K562 (cell line): ENCODE results near the gene CLASP1. TPM values are rescaled to one million over a fixed set of nuclear protein-coding genes. Genes with fewer than 3 reads are reported as not detected.

Experiments
- ATAC-seq: fragments of 200-7000 bp; cut with Tn5 transposase; 3 replicates; pipeline ENCODE4 v1.9.1; 2020; ENCODE audit warnings: moderate library complexity
- BruUV-seq: library from RNA; stranded (reverse); fragments of 400-500 nt; replicated peaks from 2 replicates; lab custom pipeline; 2021; lab: Mats Ljungman, UMichigan
- CTCF ChIA-PET: fragments of 300-600 bp; formaldehyde crosslinking; extraction: SDS; loops from one replicate; lab custom pipeline; 2021; ENCODE audit warnings: low intra/inter-chr PET ratio; lab: Yijun Ruan, JAX
- POLR2A ChIA-PET: fragments of 300-600, 350-650 bp; sonication (Branson Sonifier 250); formaldehyde crosslinking; extraction: SDS; loops from one replicate; lab custom pipeline; 2021; ENCODE audit warnings: antibody characterized with exemption, inconsistent platforms; lab: Yijun Ruan, JAX
- DNase-seq, 4 experiments: peaks; one replicate each; pipeline versions ENCODE4 v3.0.0 to v3.0.0-alpha.2; 2011 to 2018; ENCODE audit warnings: low spot score in 3 of 4, mixed read lengths in 3 of 4; ENCODE audit errors: extremely low read depth in 1 of 4
- FAIRE-seq: peaks from 2 replicates; lab custom pipeline; 2011; peaks lifted over from hg19 to GRCh38; lab: Jason Lieb, UNC
- H2AFZ ChIP-seq: 2 replicates; pipeline ENCODE4 v1.6.0; 2011; ENCODE audit warnings: low read depth, low read length, control low read depth, inconsistent platforms
- H3K27ac ChIP-seq: fragments of 200-600 bp; 3 replicates; pipeline ENCODE4 v1.8.0; 2011; ENCODE audit warnings: low read depth, mild to moderate bottlenecking, control low read depth, inconsistent platforms, low read length, moderate library complexity, mixed read lengths; ENCODE audit errors: extremely low read depth
- H3K27me3 ChIP-seq, 2 experiments: fragments of 300-600 bp in 1 of 2; 2 replicates in 1 of 2; 3 replicates in 1 of 2; pipeline versions ENCODE4 v1.6.0 to v1.8.0; 2011; ENCODE audit warnings: inconsistent platforms in 2 of 2, low read length in 2 of 2, mild to moderate bottlenecking in 1 of 2, mixed read lengths in 1 of 2, moderate library complexity in 1 of 2; ENCODE audit not compliant: control insufficient read depth in 2 of 2, insufficient read depth in 2 of 2
- H3K36me3 ChIP-seq: fragments of 300-600 bp; 3 replicates; pipeline ENCODE4 v1.8.0; 2011; ENCODE audit warnings: mild to moderate bottlenecking, low read length, inconsistent platforms; ENCODE audit not compliant: control insufficient read depth, insufficient read depth
- H3K4me1 ChIP-seq, 2 experiments: fragments of 200-600 bp in 1 of 2; replicated peaks in 1 of 2; 2 replicates in 1 of 2; 3 replicates in 1 of 2; pipeline versions ENCODE4 v1.5.1 to v1.8.0; 2011; ENCODE audit warnings: inconsistent platforms in 2 of 2, low read length in 2 of 2, mild to moderate bottlenecking in 1 of 2, mixed read lengths in 1 of 2, moderate library complexity in 1 of 2; ENCODE audit not compliant: control insufficient read depth in 2 of 2, insufficient read depth in 2 of 2
- H3K4me2 ChIP-seq: 2 replicates; pipeline ENCODE4 v1.6.1; 2011; ENCODE audit warnings: low read length, control low read depth, inconsistent platforms, mixed read lengths; ENCODE audit not compliant: insufficient read depth
- H3K4me3 ChIP-seq: fragments of 200-600 bp; sonication (generic), shearing (Covaris generic); 2 replicates; pipeline ENCODE4 v1.5.1; 2016; ENCODE audit warnings: control low read depth, inconsistent platforms
- H3K79me2 ChIP-seq: fragments of 200-600 bp; 3 replicates; pipeline ENCODE4 v1.8.0; 2011; ENCODE audit warnings: low read length, inconsistent platforms; ENCODE audit not compliant: control insufficient read depth, insufficient read depth
- H3K9ac ChIP-seq, 2 experiments: 2 replicates each; pipeline versions ENCODE4 v1.6.0 to v1.6.1; 2011; ENCODE audit warnings: low read depth in 2 of 2, low read length in 2 of 2, control low read depth in 1 of 2, inconsistent platforms in 1 of 2, mild to moderate bottlenecking in 1 of 2, mixed read lengths in 1 of 2; ENCODE audit not compliant: insufficient read depth in 1 of 2
- H3K9me1 ChIP-seq: one replicate; pipeline ENCODE4 v1.6.0; 2011; ENCODE audit warnings: inconsistent platforms, mild to moderate bottlenecking, low read length, moderate library complexity; ENCODE audit not compliant: control insufficient read depth, insufficient read depth
- H3K9me3 ChIP-seq: replicated peaks from 2 replicates; pipeline ENCODE4 v1.5.1; 2011; ENCODE audit warnings: low read depth, low read length, inconsistent platforms; ENCODE audit not compliant: control insufficient read depth, insufficient read depth
- H4K20me1 ChIP-seq: replicated peaks from 2 replicates; pipeline ENCODE4 v1.6.1; 2011; ENCODE audit warnings: low read length, inconsistent platforms, mixed read lengths; ENCODE audit not compliant: control insufficient read depth, insufficient read depth
- BACH1 ChIP-seq: fragments of 200-800 bp; sonication (Bioruptor generic); IDR thresholded peaks from 2 replicates; pipeline ENCODE4 v1.6.1; 2016; ENCODE audit warnings: missing genetic modification characterization, missing compliant biosample characterization
- FOXK1 ChIP-seq: sonication (generic); formaldehyde crosslinking; IDR thresholded peaks from 2 replicates; pipeline ENCODE4 v1.8.0; 2022; ENCODE audit warnings: missing genetic modification reagents, mild to moderate bottlenecking, borderline replicate concordance
- TAL1 ChIP-seq: fragments of 450-650 bp; IDR thresholded peaks from 2 replicates; pipeline ENCODE4 v1.6.1; 2016; ENCODE audit warnings: mild to moderate bottlenecking
- ZNF79 ChIP-seq: fragments of 250-450 bp; sonication (Bioruptor Pico); IDR thresholded peaks from 2 replicates; pipeline ENCODE4 v1.4.0; 2020; ENCODE audit warnings: low read depth, mild to moderate bottlenecking, moderate library complexity
- WGBS: fragments of 100-300 bp; shearing (Covaris generic); methylation state at CpG from one replicate; pipeline ENCODE4 v1.1.6; 2016; ENCODE audit warnings: low coverage, mixed read lengths; ENCODE audit not compliant: insufficient coverage; ENCODE audit errors: missing lambda C conversion rate; 5-methylcytosine and 5-hydroxymethylcytosine counted together
- in situ Hi-C: fragments of 300-500 bp; cut with MboI; formaldehyde crosslinking; loops from 4 replicates; pipeline ENCODE4 v1.15.0; 2018; ENCODE audit warnings: inconsistent platforms, mixed read lengths
- intact Hi-C: fragments of 100-400 bp; cut with micrococcal nuclease; formaldehyde crosslinking; loops from 2 replicates; pipeline ENCODE4 v1.14.2; 2022
- polyA plus RNA-seq, 8 experiments: library from polyadenylated mRNA; depleted of rRNA in 4 of 8; stranded (reverse) in 5 of 8; unstranded in 3 of 8; fragments of >200 nt; fragmentation: Nextera tagmentation in 2 of 8; fragmentation: Illumina TruSeq in 1 of 8; extraction: Ambion mirVana in 2 of 8; extraction: Trizol in 1 of 8; gene quantifications; 2 replicates each; pipeline versions ENCODE4 v1.2.1 to v1.2.3, GENCODE V29; 2011 to 2014; ENCODE audit warnings: inconsistent platforms in 1 of 8, missing spikeins in 1 of 8
- total RNA-seq, 7 experiments: library from RNA; depleted of rRNA in 6 of 7; stranded (reverse); fragments of >200 nt in 6 of 7; fragmentation: Illumina TruSeq in 2 of 7; extraction: Trizol in 2 of 7; gene quantifications; 2 replicates each; pipeline versions ENCODE4 v1.2.1 to v1.2.3, GENCODE V29; 2011 to 2021; ENCODE audit warnings: low replicate concordance in 1 of 7
- TF ChIP-seq, protein P1 (sequence below): fragments of 250-450 bp; sonication (Bioruptor Pico); IDR thresholded peaks from 2 replicates; pipeline ENCODE4 v1.4.0; 2020; ENCODE audit warnings: mild to moderate bottlenecking, moderate library complexity
- TF ChIP-seq, protein P2 (sequence below): fragments of 250-450 bp; sonication (Bioruptor Pico); IDR thresholded peaks from 2 replicates; pipeline ENCODE4 v1.8.0; 2022; ENCODE audit warnings: inconsistent platforms, mild to moderate bottlenecking, moderate library complexity, borderline replicate concordance
- TF ChIP-seq, protein P3 (sequence below): fragments of 450-650 bp; IDR thresholded peaks from 2 replicates; pipeline ENCODE4 v1.6.1; 2018; ENCODE audit warnings: mild to moderate bottlenecking, low read depth; ENCODE audit not compliant: partially characterized antibody

CLASP1 gene
- total and polyA plus RNA-seq, 9 of the 15 experiments (the other 6 are each of a cell fraction or from before 2014, with no cell fraction given) = 1.7 to 40.3 (median 20.7) TPM

DNA sequence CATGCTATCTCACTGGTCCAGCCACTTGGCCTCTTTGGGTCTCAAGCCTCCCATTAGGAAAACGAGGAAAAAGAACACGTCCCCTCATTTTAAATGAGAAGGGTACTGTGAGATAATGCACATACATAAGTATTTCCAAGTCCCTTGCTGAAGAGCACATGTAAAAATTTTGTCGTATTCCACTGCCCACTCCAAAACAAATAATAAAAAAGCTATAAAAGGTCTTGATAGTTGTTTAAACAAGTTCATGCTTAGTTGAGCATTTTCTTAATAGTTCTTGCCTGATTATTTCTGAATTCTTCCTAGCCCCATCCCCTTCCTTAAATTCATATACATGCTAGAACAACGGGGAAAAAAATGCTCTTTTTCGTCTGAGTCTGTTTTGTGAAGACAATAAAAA is 228.8 kb downstream of the CLASP1 start (continued):
- TF ChIP-seq, protein P1, sequence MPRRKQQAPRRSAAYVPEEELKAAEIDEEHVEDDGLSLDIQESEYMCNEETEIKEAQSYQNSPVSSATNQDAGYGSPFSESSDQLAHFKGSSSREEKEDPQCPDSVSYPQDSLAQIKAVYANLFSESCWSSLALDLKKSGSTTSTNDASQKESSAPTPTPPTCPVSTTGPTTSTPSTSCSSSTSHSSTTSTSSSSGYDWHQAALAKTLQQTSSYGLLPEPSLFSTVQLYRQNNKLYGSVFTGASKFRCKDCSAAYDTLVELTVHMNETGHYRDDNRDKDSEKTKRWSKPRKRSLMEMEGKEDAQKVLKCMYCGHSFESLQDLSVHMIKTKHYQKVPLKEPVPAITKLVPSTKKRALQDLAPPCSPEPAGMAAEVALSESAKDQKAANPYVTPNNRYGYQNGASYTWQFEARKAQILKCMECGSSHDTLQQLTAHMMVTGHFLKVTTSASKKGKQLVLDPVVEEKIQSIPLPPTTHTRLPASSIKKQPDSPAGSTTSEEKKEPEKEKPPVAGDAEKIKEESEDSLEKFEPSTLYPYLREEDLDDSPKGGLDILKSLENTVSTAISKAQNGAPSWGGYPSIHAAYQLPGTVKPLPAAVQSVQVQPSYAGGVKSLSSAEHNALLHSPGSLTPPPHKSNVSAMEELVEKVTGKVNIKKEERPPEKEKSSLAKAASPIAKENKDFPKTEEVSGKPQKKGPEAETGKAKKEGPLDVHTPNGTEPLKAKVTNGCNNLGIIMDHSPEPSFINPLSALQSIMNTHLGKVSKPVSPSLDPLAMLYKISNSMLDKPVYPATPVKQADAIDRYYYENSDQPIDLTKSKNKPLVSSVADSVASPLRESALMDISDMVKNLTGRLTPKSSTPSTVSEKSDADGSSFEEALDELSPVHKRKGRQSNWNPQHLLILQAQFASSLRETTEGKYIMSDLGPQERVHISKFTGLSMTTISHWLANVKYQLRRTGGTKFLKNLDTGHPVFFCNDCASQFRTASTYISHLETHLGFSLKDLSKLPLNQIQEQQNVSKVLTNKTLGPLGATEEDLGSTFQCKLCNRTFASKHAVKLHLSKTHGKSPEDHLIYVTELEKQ (CRISPR knock-in tag) = no peak
- no peak for TF ChIP-seq FOXK1 (CRISPR knock-in tag)

DNA sequence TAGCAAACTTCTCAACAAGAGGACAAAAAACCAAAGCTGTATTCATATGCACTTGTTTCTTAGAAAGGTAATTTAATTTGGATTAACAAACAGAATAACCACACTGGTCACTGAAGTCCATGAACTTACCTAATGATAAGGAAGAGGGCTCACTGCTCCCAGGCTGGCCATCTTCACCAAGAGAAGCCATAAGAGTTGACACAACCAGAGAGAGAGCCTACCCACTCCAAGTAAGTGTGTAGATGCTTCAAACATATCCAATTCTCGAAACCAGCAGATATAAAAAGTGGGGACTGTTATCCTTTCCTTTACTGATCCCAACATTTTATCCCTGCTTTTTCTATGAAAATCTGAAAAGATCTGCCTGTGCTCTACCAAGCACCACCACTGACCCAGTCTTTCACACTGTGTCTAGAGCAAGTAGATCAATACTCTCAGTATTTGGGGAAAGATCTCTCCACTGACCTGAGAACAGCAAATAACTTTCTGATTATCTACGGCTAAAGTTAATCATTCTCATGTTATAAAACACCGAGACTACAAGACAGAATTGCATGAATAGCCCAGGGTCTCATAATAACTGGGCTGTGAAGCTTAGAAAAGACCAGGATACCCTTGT is 230.1 kb downstream of the CLASP1 start:
- Histone ChIP-seq H3K9me3 (no peaks in the 10 kb centered on the region), H3K36me3 (peaks cover 44% of the 10 kb centered on the region), H4K20me1 (no peaks in the 10 kb centered on the region), H3K27ac (no peak overlapping the region), H3K4me1 (no peaks in the 10 kb centered on the region), H3K4me3 (no peak overlapping the region), H3K79me2 (no peaks in the 10 kb centered on the region), H3K9me1 (no peaks in the 10 kb centered on the region), H3K9ac (no peak overlapping the region), H3K27me3 (no peaks in the 10 kb centered on the region), H2AFZ (no peak overlapping the region), H3K4me2 (no peak overlapping the region)
- intact Hi-C loops = no loop called here
- POLR2A ChIA-PET = interaction anchor here (0.6 kb wide), 1 partner anchor 313 kb away, joined by 3 read pairs; no protein-coding TSS in a partner anchor
- in situ Hi-C loops = no loop called here
- CTCF ChIA-PET = no interaction called here
- WGBS = 89% methylated on average over 3 of the region's 3 CpGs
- FAIRE-seq (no peak), ATAC-seq (no peak), DNase-seq (no peak)
- BruUV-seq = no TSS peak
- no peak for TF ChIP-seq BACH1
- TF ChIP-seq ZNF79 = no peak
- TF ChIP-seq, protein P2, sequence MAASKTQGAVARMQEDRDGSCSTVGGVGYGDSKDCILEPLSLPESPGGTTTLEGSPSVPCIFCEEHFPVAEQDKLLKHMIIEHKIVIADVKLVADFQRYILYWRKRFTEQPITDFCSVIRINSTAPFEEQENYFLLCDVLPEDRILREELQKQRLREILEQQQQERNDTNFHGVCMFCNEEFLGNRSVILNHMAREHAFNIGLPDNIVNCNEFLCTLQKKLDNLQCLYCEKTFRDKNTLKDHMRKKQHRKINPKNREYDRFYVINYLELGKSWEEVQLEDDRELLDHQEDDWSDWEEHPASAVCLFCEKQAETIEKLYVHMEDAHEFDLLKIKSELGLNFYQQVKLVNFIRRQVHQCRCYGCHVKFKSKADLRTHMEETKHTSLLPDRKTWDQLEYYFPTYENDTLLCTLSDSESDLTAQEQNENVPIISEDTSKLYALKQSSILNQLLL (CRISPR knock-in tag) = no peak
- TF ChIP-seq, protein P3, sequence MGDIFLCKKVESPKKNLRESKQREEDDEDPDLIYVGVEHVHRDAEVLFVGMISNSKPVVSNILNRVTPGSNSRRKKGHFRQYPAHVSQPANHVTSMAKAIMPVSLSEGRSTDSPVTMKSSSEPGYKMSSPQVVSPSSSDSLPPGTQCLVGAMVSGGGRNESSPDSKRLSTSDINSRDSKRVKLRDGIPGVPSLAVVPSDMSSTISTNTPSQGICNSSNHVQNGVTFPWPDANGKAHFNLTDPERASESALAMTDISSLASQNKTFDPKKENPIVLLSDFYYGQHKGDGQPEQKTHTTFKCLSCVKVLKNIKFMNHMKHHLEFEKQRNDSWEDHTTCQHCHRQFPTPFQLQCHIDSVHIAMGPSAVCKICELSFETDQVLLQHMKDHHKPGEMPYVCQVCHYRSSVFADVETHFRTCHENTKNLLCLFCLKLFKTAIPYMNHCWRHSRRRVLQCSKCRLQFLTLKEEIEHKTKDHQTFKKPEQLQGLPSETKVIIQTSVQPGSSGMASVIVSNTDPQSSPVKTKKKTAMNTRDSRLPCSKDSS = no peak
- TF ChIP-seq TAL1 = no peak
